Myometrial cell (primary cell): ENCODE measurements around the gene SMC1A. TPM values are rescaled to one million over a fixed set of nuclear protein-coding genes. Genes with fewer than 3 reads are reported as not detected.

Experiments used
- total RNA-seq: library from RNA; depleted of rRNA; stranded (reverse); fragments of >200 nt; gene quantifications from 2 replicates; pipeline ENCODE4 v1.2.3, GENCODE V29; 2015

Gene SMC1A
- 24.6 and 28.0 TPM in 2 replicates for total RNA-seq

GRCh38 chrX:53422086-53422860, at the start of gene SMC1A:
TSS of gene SMC1A (minus strand) at chrX:53422654. CDS start at chrX:53422600, 54 bp downstream.

DNA sequence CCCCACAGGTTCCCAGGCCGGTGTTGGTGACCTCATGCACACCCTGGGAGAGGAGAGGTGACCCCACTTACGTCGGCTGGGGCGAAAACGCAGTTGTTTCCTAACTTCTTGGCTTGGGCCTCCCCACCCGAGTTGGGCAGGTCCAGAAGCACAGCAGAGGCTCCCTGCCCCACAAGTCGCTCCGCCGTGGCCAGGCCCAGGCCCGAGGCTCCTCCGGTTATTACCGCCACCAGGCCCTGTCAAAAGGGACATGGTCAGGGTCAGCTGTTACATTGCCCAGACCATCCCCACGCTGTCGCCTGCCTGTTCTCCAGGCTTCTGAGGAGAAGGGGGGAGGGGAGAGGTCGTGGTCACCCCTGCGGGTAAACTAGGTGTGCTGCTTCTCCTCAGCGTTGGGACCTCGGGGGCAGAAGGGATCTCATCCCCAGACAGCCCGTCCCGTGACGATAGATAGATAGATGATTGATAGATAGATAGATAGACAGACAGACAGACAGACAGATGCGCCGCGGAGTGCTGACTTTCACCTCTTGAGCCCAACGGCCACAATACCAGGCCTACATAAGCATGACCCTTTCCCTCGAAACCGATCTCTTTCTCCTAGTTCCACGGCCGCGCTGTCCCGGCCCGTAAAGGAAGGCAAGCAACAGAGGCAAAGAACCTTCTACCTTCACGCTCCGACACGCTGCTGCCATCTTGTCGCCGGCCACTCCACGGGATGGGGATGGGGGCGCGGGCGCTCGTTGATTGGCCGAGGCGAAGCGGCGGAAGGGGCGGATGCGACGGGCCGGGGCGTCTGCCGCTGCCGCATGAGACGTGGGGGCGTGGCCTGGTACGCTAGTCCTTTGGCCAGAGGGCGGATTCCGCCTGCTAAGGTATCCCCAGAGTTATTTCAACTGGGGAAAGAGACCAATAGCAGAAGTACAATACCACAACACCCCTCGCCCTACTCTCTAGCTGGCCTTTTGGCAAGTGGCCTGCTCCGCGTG, 11.5 kb upstream of the SMC1A start, which contains the start of gene HSD17B10:
Gene HSD17B10 (minus strand): TSS at position 720 of the 989 bp plus-strand sequence. CDS start 25 bp downstream, at position 695.

DNA sequence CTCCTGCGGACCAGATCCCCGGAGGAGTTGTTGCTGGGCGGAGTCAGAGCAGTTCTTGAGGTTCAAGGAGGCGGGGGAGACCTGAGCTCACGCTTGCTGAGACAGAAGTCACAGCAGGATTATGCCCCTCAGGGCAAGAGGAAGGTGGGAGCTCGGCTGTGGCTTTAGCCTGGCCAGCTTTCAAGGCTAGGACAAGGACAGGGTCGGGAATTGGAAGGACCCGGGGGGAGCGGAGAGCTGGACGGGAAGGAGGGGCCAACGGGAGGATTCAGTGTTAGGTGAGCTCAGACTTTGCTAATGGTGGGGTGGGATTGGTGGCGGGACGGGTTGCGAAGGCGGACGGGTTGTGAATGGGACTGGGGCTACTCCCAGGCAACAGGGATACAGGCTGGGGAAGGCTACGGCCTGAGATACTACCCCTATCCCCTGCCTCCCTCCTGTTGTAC, 430 bp upstream of the SMC1A start, which contains the start of gene RIBC1:
Gene RIBC1 (plus strand): TSS at position 13 of the 446 bp plus-strand sequence. CDS start 3,404 bp downstream, outside the sequence.

Other genes starting within 250 kb of the SMC1A start
- 66.9 and 96.9 TPM in 2 replicates for gene KDM5C, start 197.4 kb downstream of the SMC1A start, total RNA-seq
- gene IQSEC2, start 141.1 kb downstream of the SMC1A start, total RNA-seq = 17.2 and 21.0 TPM in 2 replicates
- 1.2 and 1.7 TPM in 2 replicates for gene RIBC1, start 219 bp upstream of the SMC1A start, total RNA-seq
- gene HSD17B10, start 11.7 kb upstream of the SMC1A start, total RNA-seq = 72.7 and 92.3 TPM in 2 replicates